ENCODE measurements around the gene TMEM50B.
"Not testable (repeated sequence)": the region's sequence is repeated elsewhere in the genome, so short reads cannot be mapped to it uniquely, and the experiment has no call there.

The TMEM50B gene

DNA sequence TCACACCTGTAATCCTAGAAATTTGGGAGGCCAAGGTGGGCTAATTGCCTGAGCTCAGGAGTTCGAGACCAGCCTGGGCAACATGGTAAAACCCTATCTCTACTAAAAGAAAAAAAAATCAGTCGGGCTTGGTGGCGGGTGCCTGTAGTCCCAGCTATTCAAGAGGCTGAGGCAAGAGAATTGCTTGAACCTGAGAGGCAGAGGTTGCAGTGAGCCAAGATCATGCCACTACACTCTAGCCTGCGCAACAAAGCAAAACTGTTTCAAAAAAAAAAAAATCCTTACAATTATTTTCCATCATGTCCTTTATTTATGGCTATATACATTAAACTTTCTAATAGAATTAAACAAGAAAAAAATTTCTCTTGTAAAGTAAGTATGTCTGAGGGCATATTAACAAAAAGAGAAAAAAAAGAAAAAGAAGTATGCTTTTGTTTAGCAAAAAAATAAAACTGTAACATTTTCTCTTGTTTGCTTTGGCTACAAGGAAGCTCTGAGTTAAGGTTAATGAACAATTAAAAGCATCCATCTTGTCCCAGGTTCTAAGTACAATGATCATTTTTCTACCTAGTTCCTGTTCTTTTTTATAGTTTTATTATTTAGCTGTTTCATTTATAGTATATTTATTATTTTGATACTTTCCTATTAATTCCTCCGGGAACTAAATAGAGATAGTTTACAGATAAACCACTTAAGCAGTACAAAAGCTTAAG, 18.1 kb downstream of the TMEM50B start:
- DNase-seq (ENCODE audit: low read depth), result no peak
- TF ChIP-seq, protein P1, sequence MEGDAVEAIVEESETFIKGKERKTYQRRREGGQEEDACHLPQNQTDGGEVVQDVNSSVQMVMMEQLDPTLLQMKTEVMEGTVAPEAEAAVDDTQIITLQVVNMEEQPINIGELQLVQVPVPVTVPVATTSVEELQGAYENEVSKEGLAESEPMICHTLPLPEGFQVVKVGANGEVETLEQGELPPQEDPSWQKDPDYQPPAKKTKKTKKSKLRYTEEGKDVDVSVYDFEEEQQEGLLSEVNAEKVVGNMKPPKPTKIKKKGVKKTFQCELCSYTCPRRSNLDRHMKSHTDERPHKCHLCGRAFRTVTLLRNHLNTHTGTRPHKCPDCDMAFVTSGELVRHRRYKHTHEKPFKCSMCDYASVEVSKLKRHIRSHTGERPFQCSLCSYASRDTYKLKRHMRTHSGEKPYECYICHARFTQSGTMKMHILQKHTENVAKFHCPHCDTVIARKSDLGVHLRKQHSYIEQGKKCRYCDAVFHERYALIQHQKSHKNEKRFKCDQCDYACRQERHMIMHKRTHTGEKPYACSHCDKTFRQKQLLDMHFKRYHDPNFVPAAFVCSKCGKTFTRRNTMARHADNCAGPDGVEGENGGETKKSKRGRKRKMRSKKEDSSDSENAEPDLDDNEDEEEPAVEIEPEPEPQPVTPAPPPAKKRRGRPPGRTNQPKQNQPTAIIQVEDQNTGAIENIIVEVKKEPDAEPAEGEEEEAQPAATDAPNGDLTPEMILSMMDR (IDR thresholded peaks at IDR 0.05; ENCODE audit: insufficient read depth, low read depth, low read length, missing control alignments), result no peak
- no peak overlapping the region for H3K4me3 ChIP-seq (ENCODE audit: low read depth, low read length)

DNA sequence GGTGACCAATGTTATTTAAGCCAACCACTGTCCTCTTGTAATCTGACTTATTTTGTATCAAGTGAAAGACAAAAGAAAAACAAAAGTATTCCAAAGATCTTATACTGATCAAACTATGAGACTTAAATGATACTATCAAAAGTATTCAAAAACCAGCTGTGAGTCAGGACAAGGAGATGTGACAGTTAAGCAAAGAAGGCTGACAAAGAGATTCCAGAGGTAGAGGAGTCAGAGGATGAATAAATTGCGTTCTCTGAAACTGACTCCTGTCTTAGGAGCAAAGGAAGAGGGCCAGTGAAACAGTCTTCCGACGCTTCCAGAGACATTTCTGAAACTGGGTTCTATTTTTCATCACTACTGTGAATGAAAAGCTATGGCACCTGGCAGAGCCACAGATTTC, 20.9 kb downstream of the TMEM50B start:
- H3K4me3 ChIP-seq (ENCODE audit: low read depth, low read length), result no peak overlapping the region
- TF ChIP-seq, protein P1 (IDR thresholded peaks at IDR 0.05; ENCODE audit: insufficient read depth, low read depth, low read length, missing control alignments), result no peak
- no peak for DNase-seq (ENCODE audit: low read depth)

DNA sequence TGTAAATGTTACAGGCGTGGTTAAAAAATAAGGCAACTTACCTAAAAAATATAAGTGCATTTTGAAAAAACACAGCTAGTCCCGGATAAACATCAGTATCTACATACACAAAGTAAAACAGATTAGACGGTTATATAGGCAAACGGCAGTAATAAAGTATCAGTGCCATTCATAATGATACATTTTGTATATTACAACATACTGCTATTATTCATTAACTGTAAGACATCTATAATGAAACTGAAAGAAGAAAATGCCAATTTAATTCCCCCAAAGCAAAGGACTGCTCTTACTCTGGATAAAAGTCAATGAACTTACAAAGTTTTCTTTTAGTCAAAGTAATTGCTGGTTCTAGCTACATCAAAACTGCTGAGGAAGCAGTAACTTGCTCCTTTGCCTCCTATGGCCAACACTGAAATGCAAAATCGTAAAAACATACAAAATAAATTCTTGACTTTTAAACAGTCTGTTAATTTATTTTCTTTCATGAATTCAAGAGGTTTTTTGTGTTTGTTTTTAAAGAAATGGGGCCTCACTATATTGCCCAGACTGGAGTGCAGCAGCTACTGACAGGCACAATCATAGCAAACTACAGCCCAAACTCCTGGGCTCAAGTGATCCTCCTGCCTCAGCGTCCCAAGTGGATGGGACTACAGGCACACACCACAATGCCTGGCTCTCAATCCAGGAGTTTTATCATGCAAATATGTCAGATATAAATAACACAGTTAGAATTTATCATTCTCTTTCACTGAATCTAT, 23.9 kb downstream of the TMEM50B start:
- TF ChIP-seq, protein P1 (IDR thresholded peaks at IDR 0.05; ENCODE audit: insufficient read depth, low read depth, low read length, missing control alignments), result no peak

DNA sequence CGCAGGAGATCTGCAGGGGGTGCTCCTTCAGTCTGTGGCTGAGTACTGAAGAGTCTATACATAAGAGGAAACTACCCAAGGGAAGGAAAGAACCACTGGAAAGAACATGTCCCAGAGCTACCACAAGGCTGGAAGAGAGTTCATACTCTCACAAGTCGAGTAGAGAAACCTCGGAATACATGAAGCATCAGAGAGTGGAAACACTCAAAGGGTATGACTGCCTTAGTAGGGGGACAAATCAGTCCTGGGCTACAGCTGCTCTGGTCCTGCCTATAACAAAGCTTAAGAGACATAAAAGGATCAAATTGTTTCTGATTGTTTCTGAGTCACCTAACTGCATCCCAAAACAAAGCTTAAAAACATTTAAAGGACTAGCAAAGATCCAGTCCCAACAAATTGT, 27.4 kb downstream of the TMEM50B start:
- DNase-seq (ENCODE audit: low read depth), result no peak
- TF ChIP-seq, protein P1 (IDR thresholded peaks at IDR 0.05; ENCODE audit: insufficient read depth, low read depth, low read length, missing control alignments), result no peak
- H3K4me3 ChIP-seq (ENCODE audit: low read depth, low read length), result no peak overlapping the region

More for the DNA sequence above, 23.9 kb downstream of the TMEM50B start:
- H3K4me3 ChIP-seq (ENCODE audit: low read depth, low read length), result no peak overlapping the region
- DNase-seq (ENCODE audit: low read depth), result no peak

DNA sequence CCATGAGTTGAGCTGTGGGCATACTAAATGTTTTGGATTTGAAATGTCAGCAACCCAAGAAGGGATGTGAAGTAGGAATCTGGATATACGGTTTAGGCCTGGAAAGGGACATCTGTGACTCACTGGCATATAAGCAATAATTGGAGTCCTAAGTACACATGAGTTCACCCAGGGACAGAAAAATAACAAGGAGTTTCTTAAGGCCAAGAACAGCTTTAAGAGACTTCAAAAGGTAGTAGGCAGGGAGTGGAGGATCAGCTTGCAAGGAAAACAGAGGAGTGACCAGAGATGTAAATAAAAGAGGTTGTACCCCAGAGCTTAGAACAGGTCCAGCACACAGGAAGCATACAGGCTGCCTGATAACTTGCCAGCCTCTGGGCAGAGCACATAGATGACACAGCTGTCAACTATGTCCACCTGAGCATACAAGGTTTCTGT, 28.1 kb downstream of the TMEM50B start:
- TF ChIP-seq, protein P1 (IDR thresholded peaks at IDR 0.05; ENCODE audit: insufficient read depth, low read depth, low read length, missing control alignments), result no peak
- no peak overlapping the region for H3K4me3 ChIP-seq (ENCODE audit: low read depth, low read length)
- no peak for DNase-seq (ENCODE audit: low read depth)

DNA sequence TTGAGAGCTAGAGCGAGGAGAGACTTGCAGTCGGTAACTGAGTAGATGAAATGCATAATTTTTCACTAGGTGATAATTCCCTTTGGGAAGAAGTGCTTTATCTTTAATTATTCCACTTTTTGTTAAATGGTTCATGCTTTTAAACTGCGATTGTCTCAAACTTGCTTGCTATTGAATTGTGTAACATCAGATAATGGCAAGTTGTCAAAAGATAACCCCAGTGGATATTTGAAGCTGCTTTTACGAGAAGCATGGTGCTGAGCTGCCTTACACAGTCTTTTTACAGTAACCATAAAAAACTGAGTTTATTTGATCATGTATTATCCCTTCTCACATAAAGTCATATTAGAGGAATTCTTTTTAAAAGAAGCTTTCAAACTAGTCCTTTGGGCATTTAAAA, 30.2 kb downstream of the TMEM50B start:
- TF ChIP-seq, protein P1 (IDR thresholded peaks at IDR 0.05; ENCODE audit: insufficient read depth, low read depth, low read length, missing control alignments), result no peak
- H3K4me3 ChIP-seq (ENCODE audit: low read depth, low read length), result no peak overlapping the region
- no peak for DNase-seq (ENCODE audit: low read depth)

DNA sequence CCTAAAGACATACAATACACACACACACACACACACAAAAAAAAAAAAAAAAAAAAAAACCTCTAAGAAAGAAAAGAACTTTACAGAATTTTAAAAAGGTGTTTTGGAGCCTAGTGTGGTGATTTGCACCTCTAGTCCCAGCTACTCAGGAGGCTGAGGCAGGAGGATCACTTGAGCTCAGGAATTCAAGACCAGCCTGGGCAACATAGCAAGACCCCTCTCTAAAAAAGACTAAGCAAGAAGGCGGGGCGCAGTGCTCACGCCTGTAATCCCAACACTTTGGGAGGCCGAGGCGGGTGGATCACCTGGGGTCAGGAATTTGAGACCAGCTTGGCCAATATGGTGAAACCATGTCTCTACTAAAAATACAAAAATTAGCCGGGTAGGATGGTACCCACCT, 33.2 kb downstream of the TMEM50B start:
- H3K4me3 ChIP-seq (ENCODE audit: low read depth, low read length); DNase-seq (ENCODE audit: low read depth): not testable (repeated sequence)
